ENCODE data around the gene KDM4C. TPM values are rescaled to one million over a fixed set of nuclear protein-coding genes. Genes with fewer than 3 reads are reported as not detected.
"Not testable (repeated sequence)": the region's sequence is repeated elsewhere in the genome, so short reads cannot be mapped to it uniquely, and the experiment has no call there.

The KDM4C gene
- total and polyA plus RNA-seq, 2 of the 13 experiments (the other 11 are each of a cell fraction or from before 2014, with no cell fraction given), result 19.4 to 23.6 TPM

DNA sequence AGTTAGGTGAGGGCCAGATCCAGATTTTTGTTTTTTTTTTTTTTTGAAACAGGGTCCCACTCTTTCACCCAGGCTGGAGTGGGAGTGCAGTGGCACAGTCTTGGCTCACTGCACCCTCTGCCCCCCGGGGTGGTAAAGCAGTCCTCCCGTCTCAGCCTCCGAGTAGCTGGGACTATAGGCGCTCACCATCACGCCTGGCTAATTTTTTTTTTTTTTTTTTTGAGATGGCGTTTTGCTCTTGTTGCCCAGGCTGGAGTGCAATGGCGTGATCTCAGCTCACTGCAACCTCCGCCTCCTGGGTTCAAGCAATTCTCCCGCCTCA, 31.2 kb downstream of the KDM4C start:
- in situ Hi-C loops (cut with HindIII; ENCODE audit: extremely low pct_ligation_motif_present, low pct_unique_long_range_greater_than_20kb); intact Hi-C loops (cut with micrococcal nuclease; ENCODE audit: unreplicated experiment); CTCF ChIA-PET (ENCODE audit: low intra/inter-chr PET ratio, low total read pairs); H3K27me3 ChIP-seq (ENCODE audit: control insufficient read depth in 1 of 2, insufficient read depth in 2 of 2, low read length in 2 of 2); FAIRE-seq; H3K9me3 ChIP-seq (ENCODE audit: low read length); H2AFZ ChIP-seq (ENCODE audit: low read length); H4K20me1 ChIP-seq (ENCODE audit: insufficient read depth, low read length); DNase-seq (ENCODE audit: low spot score); ATAC-seq; BruUV-seq (replicated peaks); TF ChIP-seq LCORL (IDR thresholded peaks at IDR 0.05): not testable (repeated sequence)
- Histone ChIP-seq H3K79me2 (ENCODE audit: insufficient read depth, low read length) (peaks cover 74% of the 10 kb centered on the region), H3K36me3 (replicated peaks in 1 of 2; ENCODE audit: control insufficient read depth in 1 of 2, insufficient read depth in 2 of 2, low read length in 2 of 2) (peaks cover 0 to 11% of the 10 kb centered on the region in 2 experiments; a peak in 3 of 5 replicates), H3K4me3 (replicated peaks in 1 of 3; ENCODE audit: insufficient read depth in 1 of 3, low read depth in 2 of 3, low read length in 3 of 3) (peak overlapping the region; percentile 48 to 76 (median 55); a peak in 5 of 6 replicates), H3K4me2 (ENCODE audit: low read depth, low read length) (peak overlapping the region; percentile 100), H3K27ac (ENCODE audit: extremely low read length, insufficient read depth, low read length) (peak overlapping the region; percentile 93), H3K4me1 (ENCODE audit: insufficient read depth, low read length) (peaks cover 86% of the 10 kb centered on the region), H3K9ac (ENCODE audit: insufficient read depth, low read depth, low read length) (peak overlapping the region; percentile 85)
- WGBS (ENCODE audit: low lambda C conversion rate), result 59% methylated on average over 9 of the region's 9 CpGs
- POLR2A ChIA-PET, result interaction anchor here (0.7 to 2.4 kb wide), 9 partner anchors 10 to 1161 kb away, joined by 3 to 22 read pairs (median 4); partner anchors contain the start of gene KDM4C
- TF ChIP-seq, protein P1, sequence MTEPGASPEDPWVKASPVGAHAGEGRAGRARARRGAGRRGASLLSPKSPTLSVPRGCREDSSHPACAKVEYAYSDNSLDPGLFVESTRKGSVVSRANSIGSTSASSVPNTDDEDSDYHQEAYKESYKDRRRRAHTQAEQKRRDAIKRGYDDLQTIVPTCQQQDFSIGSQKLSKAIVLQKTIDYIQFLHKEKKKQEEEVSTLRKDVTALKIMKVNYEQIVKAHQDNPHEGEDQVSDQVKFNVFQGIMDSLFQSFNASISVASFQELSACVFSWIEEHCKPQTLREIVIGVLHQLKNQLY (CRISPR knock-in tag; IDR thresholded peaks at IDR 0.05), result 0 out of 2 replicates have a peak, but pooled peaks have one; percentile 0
- TF ChIP-seq ZNF616 (CRISPR knock-in tag; IDR thresholded peaks at IDR 0.05; ENCODE audit: low read depth) (peak; percentile 72; the same call in 1 of the 2 replicates), LCORL (CRISPR knock-in tag; IDR thresholded peaks at IDR 0.05) (0 out of 2 replicates have a peak, but pooled peaks have one; percentile 16), ZBTB38 (CRISPR knock-in tag; IDR thresholded peaks at IDR 0.05) (peak; percentile 87; the same call in 1 of the 2 replicates), PRPF4 (IDR thresholded peaks at IDR 0.05; ENCODE audit: low read depth, low read length, poor library complexity, severe bottlenecking) (peak; percentile 58), ZNF292 (CRISPR knock-in tag; IDR thresholded peaks at IDR 0.05; ENCODE audit: borderline replicate concordance, low read depth) (0 out of 2 replicates have a peak, but pooled peaks have one; percentile 11), ZFX (CRISPR knock-in tag; IDR thresholded peaks at IDR 0.05; ENCODE audit: low read depth) (peak; percentile 7; the same call in 1 of the 2 replicates)
- TF ChIP-seq, protein P2, sequence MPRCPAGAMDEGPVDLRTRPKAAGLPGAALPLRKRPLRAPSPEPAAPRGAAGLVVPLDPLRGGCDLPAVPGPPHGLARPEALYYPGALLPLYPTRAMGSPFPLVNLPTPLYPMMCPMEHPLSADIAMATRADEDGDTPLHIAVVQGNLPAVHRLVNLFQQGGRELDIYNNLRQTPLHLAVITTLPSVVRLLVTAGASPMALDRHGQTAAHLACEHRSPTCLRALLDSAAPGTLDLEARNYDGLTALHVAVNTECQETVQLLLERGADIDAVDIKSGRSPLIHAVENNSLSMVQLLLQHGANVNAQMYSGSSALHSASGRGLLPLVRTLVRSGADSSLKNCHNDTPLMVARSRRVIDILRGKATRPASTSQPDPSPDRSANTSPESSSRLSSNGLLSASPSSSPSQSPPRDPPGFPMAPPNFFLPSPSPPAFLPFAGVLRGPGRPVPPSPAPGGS (CRISPR knock-in tag; IDR thresholded peaks at IDR 0.05), result 0 out of 2 replicates have a peak, but pooled peaks have one; percentile 35
- TF ChIP-seq, protein P3, sequence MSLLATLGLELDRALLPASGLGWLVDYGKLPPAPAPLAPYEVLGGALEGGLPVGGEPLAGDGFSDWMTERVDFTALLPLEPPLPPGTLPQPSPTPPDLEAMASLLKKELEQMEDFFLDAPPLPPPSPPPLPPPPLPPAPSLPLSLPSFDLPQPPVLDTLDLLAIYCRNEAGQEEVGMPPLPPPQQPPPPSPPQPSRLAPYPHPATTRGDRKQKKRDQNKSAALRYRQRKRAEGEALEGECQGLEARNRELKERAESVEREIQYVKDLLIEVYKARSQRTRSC (CRISPR knock-in tag; IDR thresholded peaks at IDR 0.05; ENCODE audit: low read depth), result 0 out of 2 replicates have a peak, but pooled peaks have one; percentile 2
- TF ChIP-seq, protein P4, sequence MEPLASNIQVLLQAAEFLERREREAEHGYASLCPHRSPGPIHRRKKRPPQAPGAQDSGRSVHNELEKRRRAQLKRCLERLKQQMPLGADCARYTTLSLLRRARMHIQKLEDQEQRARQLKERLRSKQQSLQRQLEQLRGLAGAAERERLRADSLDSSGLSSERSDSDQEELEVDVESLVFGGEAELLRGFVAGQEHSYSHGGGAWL (CRISPR knock-in tag; IDR thresholded peaks at IDR 0.05), result 0 out of 2 replicates have a peak, but pooled peaks have one; percentile 12
- TF ChIP-seq, protein P5, sequence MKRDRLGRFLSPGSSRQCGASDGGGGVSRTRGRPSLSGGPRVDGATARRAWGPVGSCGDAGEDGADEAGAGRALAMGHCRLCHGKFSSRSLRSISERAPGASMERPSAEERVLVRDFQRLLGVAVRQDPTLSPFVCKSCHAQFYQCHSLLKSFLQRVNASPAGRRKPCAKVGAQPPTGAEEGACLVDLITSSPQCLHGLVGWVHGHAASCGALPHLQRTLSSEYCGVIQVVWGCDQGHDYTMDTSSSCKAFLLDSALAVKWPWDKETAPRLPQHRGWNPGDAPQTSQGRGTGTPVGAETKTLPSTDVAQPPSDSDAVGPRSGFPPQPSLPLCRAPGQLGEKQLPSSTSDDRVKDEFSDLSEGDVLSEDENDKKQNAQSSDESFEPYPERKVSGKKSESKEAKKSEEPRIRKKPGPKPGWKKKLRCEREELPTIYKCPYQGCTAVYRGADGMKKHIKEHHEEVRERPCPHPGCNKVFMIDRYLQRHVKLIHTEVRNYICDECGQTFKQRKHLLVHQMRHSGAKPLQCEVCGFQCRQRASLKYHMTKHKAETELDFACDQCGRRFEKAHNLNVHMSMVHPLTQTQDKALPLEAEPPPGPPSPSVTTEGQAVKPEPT (CRISPR knock-in tag; IDR thresholded peaks at IDR 0.05; ENCODE audit: low read depth), result 0 out of 2 replicates have a peak, but pooled peaks have one; percentile 17
- TF ChIP-seq, protein P6, sequence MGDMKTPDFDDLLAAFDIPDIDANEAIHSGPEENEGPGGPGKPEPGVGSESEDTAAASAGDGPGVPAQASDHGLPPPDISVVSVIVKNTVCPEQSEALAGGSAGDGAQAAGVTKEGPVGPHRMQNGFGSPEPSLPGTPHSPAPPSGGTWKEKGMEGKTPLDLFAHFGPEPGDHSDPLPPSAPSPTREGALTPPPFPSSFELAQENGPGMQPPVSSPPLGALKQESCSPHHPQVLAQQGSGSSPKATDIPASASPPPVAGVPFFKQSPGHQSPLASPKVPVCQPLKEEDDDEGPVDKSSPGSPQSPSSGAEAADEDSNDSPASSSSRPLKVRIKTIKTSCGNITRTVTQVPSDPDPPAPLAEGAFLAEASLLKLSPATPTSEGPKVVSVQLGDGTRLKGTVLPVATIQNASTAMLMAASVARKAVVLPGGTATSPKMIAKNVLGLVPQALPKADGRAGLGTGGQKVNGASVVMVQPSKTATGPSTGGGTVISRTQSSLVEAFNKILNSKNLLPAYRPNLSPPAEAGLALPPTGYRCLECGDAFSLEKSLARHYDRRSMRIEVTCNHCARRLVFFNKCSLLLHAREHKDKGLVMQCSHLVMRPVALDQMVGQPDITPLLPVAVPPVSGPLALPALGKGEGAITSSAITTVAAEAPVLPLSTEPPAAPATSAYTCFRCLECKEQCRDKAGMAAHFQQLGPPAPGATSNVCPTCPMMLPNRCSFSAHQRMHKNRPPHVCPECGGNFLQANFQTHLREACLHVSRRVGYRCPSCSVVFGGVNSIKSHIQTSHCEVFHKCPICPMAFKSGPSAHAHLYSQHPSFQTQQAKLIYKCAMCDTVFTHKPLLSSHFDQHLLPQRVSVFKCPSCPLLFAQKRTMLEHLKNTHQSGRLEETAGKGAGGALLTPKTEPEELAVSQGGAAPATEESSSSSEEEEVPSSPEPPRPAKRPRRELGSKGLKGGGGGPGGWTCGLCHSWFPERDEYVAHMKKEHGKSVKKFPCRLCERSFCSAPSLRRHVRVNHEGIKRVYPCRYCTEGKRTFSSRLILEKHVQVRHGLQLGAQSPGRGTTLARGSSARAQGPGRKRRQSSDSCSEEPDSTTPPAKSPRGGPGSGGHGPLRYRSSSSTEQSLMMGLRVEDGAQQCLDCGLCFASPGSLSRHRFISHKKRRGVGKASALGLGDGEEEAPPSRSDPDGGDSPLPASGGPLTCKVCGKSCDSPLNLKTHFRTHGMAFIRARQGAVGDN (CRISPR knock-in tag; IDR thresholded peaks at IDR 0.05), result peak; percentile 62
